Stomach (tissue), 4 donors: ENCODE results near the gene PMVK.
"Not testable (repeated sequence)": the region's sequence is repeated elsewhere in the genome, so short reads cannot be mapped to it uniquely, and the experiment has no call there.

ENCODE experiments used
- POLR2A ChIP-seq, 4 donors: fragments of 450-650 bp; IDR thresholded peaks; one replicate each; pipeline ENCODE4 v1.6.1; 2016; ENCODE audit warnings: antibody characterized with exemption in 4 of 4, control low read depth in 2 of 4, mild to moderate bottlenecking in 1 of 4, moderate library complexity in 1 of 4
- POLR2AphosphoS5 ChIP-seq, 3 donors: sonication (generic); formaldehyde crosslinking; IDR thresholded peaks; one replicate each; pipeline ENCODE4 v1.6.1; 2016; ENCODE audit warnings: antibody characterized with exemption in 3 of 3
- TF ChIP-seq, protein P1 (sequence below), 7 experiments: fragments of 450-650 bp in 4 of 7; fragments of 200-600 bp in 3 of 7; sonication (generic) in 3 of 7; IDR thresholded peaks; one replicate each; pipeline ENCODE4 v1.5.1; 2016 to 2019; ENCODE audit warnings: antibody characterized with exemption in 7 of 7, control low read depth in 2 of 7, mild to moderate bottlenecking in 1 of 7

DNA sequence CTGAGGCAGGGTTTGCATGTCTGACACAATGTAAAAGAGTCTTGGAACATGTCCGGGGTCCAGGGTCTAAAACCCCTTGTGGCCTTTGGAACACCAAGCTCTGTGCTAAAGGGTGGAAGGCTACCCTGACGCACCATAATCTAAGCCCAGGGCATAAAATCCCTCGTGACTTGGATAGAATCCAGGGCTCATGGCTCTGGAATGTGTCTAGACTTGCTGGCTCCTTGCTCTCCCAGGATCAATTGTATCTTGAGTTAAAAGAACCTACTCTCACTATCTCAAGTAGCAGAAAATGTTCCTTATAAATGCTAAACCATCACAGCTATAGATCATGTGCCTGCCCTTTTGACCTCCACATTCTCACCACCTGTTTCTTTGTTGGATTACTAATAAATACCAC is 28.4 kb downstream of the PMVK start:
- TF ChIP-seq, protein P1, sequence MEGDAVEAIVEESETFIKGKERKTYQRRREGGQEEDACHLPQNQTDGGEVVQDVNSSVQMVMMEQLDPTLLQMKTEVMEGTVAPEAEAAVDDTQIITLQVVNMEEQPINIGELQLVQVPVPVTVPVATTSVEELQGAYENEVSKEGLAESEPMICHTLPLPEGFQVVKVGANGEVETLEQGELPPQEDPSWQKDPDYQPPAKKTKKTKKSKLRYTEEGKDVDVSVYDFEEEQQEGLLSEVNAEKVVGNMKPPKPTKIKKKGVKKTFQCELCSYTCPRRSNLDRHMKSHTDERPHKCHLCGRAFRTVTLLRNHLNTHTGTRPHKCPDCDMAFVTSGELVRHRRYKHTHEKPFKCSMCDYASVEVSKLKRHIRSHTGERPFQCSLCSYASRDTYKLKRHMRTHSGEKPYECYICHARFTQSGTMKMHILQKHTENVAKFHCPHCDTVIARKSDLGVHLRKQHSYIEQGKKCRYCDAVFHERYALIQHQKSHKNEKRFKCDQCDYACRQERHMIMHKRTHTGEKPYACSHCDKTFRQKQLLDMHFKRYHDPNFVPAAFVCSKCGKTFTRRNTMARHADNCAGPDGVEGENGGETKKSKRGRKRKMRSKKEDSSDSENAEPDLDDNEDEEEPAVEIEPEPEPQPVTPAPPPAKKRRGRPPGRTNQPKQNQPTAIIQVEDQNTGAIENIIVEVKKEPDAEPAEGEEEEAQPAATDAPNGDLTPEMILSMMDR (IDR thresholded peaks at IDR 0.05), result not testable (repeated sequence)
- TF ChIP-seq POLR2AphosphoS5, POLR2A (IDR thresholded peaks at IDR 0.05): not testable (repeated sequence)
